Measurements from ENCODE around the gene TOPAZ1. TPM values are rescaled to one million over a fixed set of nuclear protein-coding genes. Genes with fewer than 3 reads are reported as not detected.

TOPAZ1 gene
- total RNA-seq, 1 donor from 2014 or later, result not detected

GRCh38 chr3:44326515-44326914, 84.8 kb downstream of the TOPAZ1 start:
- Mint-ChIP-seq H3K9me3 (no peaks in the 10 kb centered on the region), H3K27me3 (ENCODE audit: insufficient read depth, low read depth) (no peaks in the 10 kb centered on the region), H3K27ac (no peak overlapping the region), H3K4me3 (no peak overlapping the region), H3K4me1 (no peaks in the 10 kb centered on the region), H3K36me3 (no peaks in the 10 kb centered on the region)
- Histone ChIP-seq H3K9ac (no peak overlapping the region), H3K36me3 (no peaks in the 10 kb centered on the region), H3K27me3 (no peaks in the 10 kb centered on the region), H3K4me3 (no peak overlapping the region), H2AFZ (replicated peaks) (no peak overlapping the region), H3K9me3 (ENCODE audit: low read depth) (no peaks in the 10 kb centered on the region), H3K4me2 (no peak overlapping the region), H3K4me1 (no peaks in the 10 kb centered on the region), H3K79me2 (ENCODE audit: low read depth) (no peaks in the 10 kb centered on the region), H3F3A (ENCODE audit: low read depth) (no peaks in the 10 kb centered on the region), H4K20me1 (ENCODE audit: low read depth) (no peaks in the 10 kb centered on the region), H3K27ac (no peak overlapping the region)
- DNase-seq (ENCODE audit: low spot score), result no peak
- TF ChIP-seq EZH2phosphoT487 (IDR thresholded peaks at IDR 0.05) (no peak), EZH2 (IDR thresholded peaks at IDR 0.05) (no peak), CTCF (IDR thresholded peaks at IDR 0.05) (no peak)

GRCh38 chr3:44329946-44330345, 88.3 kb downstream of the TOPAZ1 start:
- no peaks in the 10 kb centered on the region for H3K9me3 ChIP-seq (ENCODE audit: low read depth)
- no peak for TF ChIP-seq EZH2 (IDR thresholded peaks at IDR 0.05)
- no peak for TF ChIP-seq EZH2phosphoT487 (IDR thresholded peaks at IDR 0.05)
- TF ChIP-seq CTCF (IDR thresholded peaks at IDR 0.05), result no peak
- H3K27ac ChIP-seq, result no peak overlapping the region
- H4K20me1 ChIP-seq (ENCODE audit: low read depth), result no peaks in the 10 kb centered on the region
- H3K36me3 ChIP-seq, result no peaks in the 10 kb centered on the region
- H2AFZ ChIP-seq (replicated peaks), result no peak overlapping the region
- H3K27me3 Mint-ChIP-seq (ENCODE audit: insufficient read depth, low read depth), result no peaks in the 10 kb centered on the region
- H3K4me1 Mint-ChIP-seq, result no peaks in the 10 kb centered on the region
- no peaks in the 10 kb centered on the region for H3K27me3 ChIP-seq
- H3K4me3 ChIP-seq, result no peak overlapping the region
- H3K4me1 ChIP-seq, result no peaks in the 10 kb centered on the region
- no peaks in the 10 kb centered on the region for H3K36me3 Mint-ChIP-seq
- no peak for DNase-seq (ENCODE audit: low spot score)
- no peaks in the 10 kb centered on the region for H3K9me3 Mint-ChIP-seq
- H3K79me2 ChIP-seq (ENCODE audit: low read depth), result no peaks in the 10 kb centered on the region
- no peaks in the 10 kb centered on the region for H3F3A ChIP-seq (ENCODE audit: low read depth)
- no peak overlapping the region for H3K4me2 ChIP-seq
- no peak overlapping the region for H3K9ac ChIP-seq
- H3K4me3 Mint-ChIP-seq, result no peak overlapping the region
- H3K27ac Mint-ChIP-seq, result no peak overlapping the region

GRCh38 chr3:44330444-44330843, 88.8 kb downstream of the TOPAZ1 start:
- Histone ChIP-seq H2AFZ (replicated peaks) (no peak overlapping the region), H3K79me2 (ENCODE audit: low read depth) (no peaks in the 10 kb centered on the region), H3K4me1 (no peaks in the 10 kb centered on the region), H3K9me3 (ENCODE audit: low read depth) (no peaks in the 10 kb centered on the region), H4K20me1 (ENCODE audit: low read depth) (no peaks in the 10 kb centered on the region), H3K4me2 (no peak overlapping the region), H3K4me3 (no peak overlapping the region), H3F3A (ENCODE audit: low read depth) (no peaks in the 10 kb centered on the region), H3K36me3 (no peaks in the 10 kb centered on the region), H3K27ac (no peak overlapping the region), H3K27me3 (no peaks in the 10 kb centered on the region), H3K9ac (no peak overlapping the region)
- Mint-ChIP-seq H3K9me3 (no peaks in the 10 kb centered on the region), H3K36me3 (no peaks in the 10 kb centered on the region), H3K4me1 (no peaks in the 10 kb centered on the region), H3K27ac (no peak overlapping the region), H3K4me3 (no peak overlapping the region), H3K27me3 (ENCODE audit: insufficient read depth, low read depth) (no peaks in the 10 kb centered on the region)
- no peak for DNase-seq (ENCODE audit: low spot score)
- TF ChIP-seq EZH2 (IDR thresholded peaks at IDR 0.05), result no peak
- no peak for TF ChIP-seq EZH2phosphoT487 (IDR thresholded peaks at IDR 0.05)
- no peak for TF ChIP-seq CTCF (IDR thresholded peaks at IDR 0.05)

All from neural progenitor cell (in vitro differentiated cells).